Endothelial cell (in vitro differentiated cells): ENCODE results near the gene DHX40. TPM values are rescaled to one million over a fixed set of nuclear protein-coding genes. Genes with fewer than 3 reads are reported as not detected.

Experiments
- total RNA-seq: library from RNA; stranded (reverse); fragmentation: NEBNext Ultra II Directional; extraction: Animal tissue kit (Norgen Biotek cat#: 25700); gene quantifications from one replicate; pipeline ENCODE4 v1.2.1, GENCODE V29; 2021; ENCODE audit not compliant: unreplicated experiment

DHX40 gene
- total RNA-seq, 1 donor from 2014 or later, result 26.3 TPM

Other genes with a start within 250 kb of the DHX40 start
- gene YPEL2, start 234.0 kb upstream of the DHX40 start, total RNA-seq, result 16.7 TPM
- 273 TPM for gene CLTC, start 54.3 kb downstream of the DHX40 start, total RNA-seq
- 15.4 TPM for gene PTRH2, start 141.8 kb downstream of the DHX40 start, total RNA-seq
- gene VMP1, start 142.0 kb downstream of the DHX40 start, total RNA-seq, result 64.9 TPM